WTC11 (cell line): ENCODE measurements around the gene HDGF. TPM values are rescaled to one million over a fixed set of nuclear protein-coding genes. Genes with fewer than 3 reads are reported as not detected.

ENCODE experiments used
- ATAC-seq: fragments of 200-7000 bp; cut with Tn5 transposase; 2 replicates; pipeline ENCODE4 v1.10.0; 2021; ENCODE audit warnings: mild to moderate bottlenecking, moderate library complexity
- CTCF ChIA-PET: fragments of 300-600 bp; sonication (Branson Sonifier 250); formaldehyde crosslinking; loops from one replicate; lab custom pipeline; 2021; ENCODE audit warnings: antibody characterized with exemption; lab: Charles Lee
- POLR2A ChIA-PET: fragments of 350-600 bp; sonication (Branson Sonifier 250); formaldehyde crosslinking; loops from one replicate; lab custom pipeline; 2021; ENCODE audit warnings: antibody characterized with exemption; lab: Charles Lee
- DNase-seq: peaks from one replicate; pipeline ENCODE4 v3.0.0; 2021; ENCODE audit warnings: low spot score
- H3K27ac Mint-ChIP-seq: 2 replicates; pipeline ENCODE4 v1.8.0; 2021; ENCODE audit warnings: mixed read lengths
- H3K27me3 Mint-ChIP-seq: 2 replicates; pipeline ENCODE4 v1.8.0; 2021; ENCODE audit warnings: low read depth, mild to moderate bottlenecking, moderate library complexity, mixed read lengths
- H3K36me3 Mint-ChIP-seq: 2 replicates; pipeline ENCODE4 v1.8.0; 2021; ENCODE audit warnings: mixed read lengths
- H3K4me1 Mint-ChIP-seq: 2 replicates; pipeline ENCODE4 v1.8.0; 2022; ENCODE audit warnings: mixed read lengths
- H3K4me3 Mint-ChIP-seq: 2 replicates; pipeline ENCODE4 v1.8.0; 2021; ENCODE audit warnings: mild to moderate bottlenecking, moderate library complexity, mixed read lengths
- H3K9me3 Mint-ChIP-seq: 2 replicates; pipeline ENCODE4 v1.8.0; 2021; ENCODE audit warnings: mixed read lengths
- CREM ChIP-seq: sonication (generic); formaldehyde crosslinking; IDR thresholded peaks from 2 replicates; pipeline ENCODE4 v1.8.1; 2022; ENCODE audit warnings: mild to moderate bottlenecking, missing genetic modification reagents, moderate library complexity
- ESRRA ChIP-seq: sonication (generic); formaldehyde crosslinking; IDR thresholded peaks from 2 replicates; pipeline ENCODE4 v1.8.1; 2022; ENCODE audit warnings: mild to moderate bottlenecking, missing genetic modification reagents, borderline replicate concordance
- FOXK1 ChIP-seq: sonication (generic); formaldehyde crosslinking; IDR thresholded peaks from 2 replicates; pipeline ENCODE4 v1.8.0; 2022; ENCODE audit warnings: mild to moderate bottlenecking, moderate library complexity, missing genetic modification reagents
- GABPB1 ChIP-seq: sonication (generic); formaldehyde crosslinking; IDR thresholded peaks from 2 replicates; pipeline ENCODE4 v1.8.1; 2023; ENCODE audit warnings: mild to moderate bottlenecking, missing genetic modification reagents
- NFATC4 ChIP-seq: fragments of 250-450 bp; sonication (Bioruptor Pico); IDR thresholded peaks from 2 replicates; pipeline ENCODE4 v1.9.0; 2021; ENCODE audit warnings: mild to moderate bottlenecking
- NFE2L1 ChIP-seq: sonication (generic); formaldehyde crosslinking; IDR thresholded peaks from 2 replicates; pipeline ENCODE4 v1.8.1; 2023; ENCODE audit warnings: missing genetic modification reagents
- OVOL2 ChIP-seq: fragments of 250-450 bp; sonication (Bioruptor Pico); IDR thresholded peaks from 2 replicates; pipeline ENCODE4 v1.9.0; 2021; ENCODE audit warnings: mild to moderate bottlenecking, borderline replicate concordance
- TEAD1 ChIP-seq: sonication (generic); formaldehyde crosslinking; IDR thresholded peaks from 2 replicates; pipeline ENCODE4 v1.8.0; 2022; ENCODE audit warnings: mild to moderate bottlenecking, missing genetic modification reagents
- TP53 ChIP-seq: sonication (generic); formaldehyde crosslinking; IDR thresholded peaks from 2 replicates; pipeline ENCODE4 v1.8.1; 2023; ENCODE audit warnings: mild to moderate bottlenecking, missing genetic modification reagents
- ZNF671 ChIP-seq: fragments of 250-450 bp; sonication (Bioruptor Pico); IDR thresholded peaks from 2 replicates; pipeline ENCODE4 v1.8.0; 2021; ENCODE audit warnings: mild to moderate bottlenecking
- total RNA-seq: library from RNA; stranded (reverse); gene quantifications from 3 replicates; pipeline ENCODE4 v1.2.3, GENCODE V29; 2021
- TF ChIP-seq, protein P1 (sequence below): sonication (generic); formaldehyde crosslinking; IDR thresholded peaks from 2 replicates; pipeline ENCODE4 v1.8.0; 2022; ENCODE audit warnings: mild to moderate bottlenecking, missing genetic modification reagents
- TF ChIP-seq, protein P2 (sequence below): sonication (generic); formaldehyde crosslinking; IDR thresholded peaks from 2 replicates; pipeline ENCODE4 v1.8.0; 2023; ENCODE audit warnings: mild to moderate bottlenecking, missing genetic modification reagents
- TF ChIP-seq, protein P3 (sequence below): fragments of 250-450 bp; sonication (Bioruptor Pico); IDR thresholded peaks from 2 replicates; pipeline ENCODE4 v1.9.0; 2021; ENCODE audit warnings: mild to moderate bottlenecking
- TF ChIP-seq, protein P4 (sequence below): sonication (generic); formaldehyde crosslinking; IDR thresholded peaks from 2 replicates; pipeline ENCODE4 v1.8.0; 2022; ENCODE audit warnings: mild to moderate bottlenecking, missing genetic modification reagents
- TF ChIP-seq, protein P5 (sequence below): sonication (generic); formaldehyde crosslinking; IDR thresholded peaks from 2 replicates; pipeline ENCODE4 v1.8.1; 2022; ENCODE audit warnings: mild to moderate bottlenecking, moderate library complexity, missing genetic modification reagents

Gene HDGF
- total RNA-seq, 1 experiment from 2014 or later: 339 TPM

DNA sequence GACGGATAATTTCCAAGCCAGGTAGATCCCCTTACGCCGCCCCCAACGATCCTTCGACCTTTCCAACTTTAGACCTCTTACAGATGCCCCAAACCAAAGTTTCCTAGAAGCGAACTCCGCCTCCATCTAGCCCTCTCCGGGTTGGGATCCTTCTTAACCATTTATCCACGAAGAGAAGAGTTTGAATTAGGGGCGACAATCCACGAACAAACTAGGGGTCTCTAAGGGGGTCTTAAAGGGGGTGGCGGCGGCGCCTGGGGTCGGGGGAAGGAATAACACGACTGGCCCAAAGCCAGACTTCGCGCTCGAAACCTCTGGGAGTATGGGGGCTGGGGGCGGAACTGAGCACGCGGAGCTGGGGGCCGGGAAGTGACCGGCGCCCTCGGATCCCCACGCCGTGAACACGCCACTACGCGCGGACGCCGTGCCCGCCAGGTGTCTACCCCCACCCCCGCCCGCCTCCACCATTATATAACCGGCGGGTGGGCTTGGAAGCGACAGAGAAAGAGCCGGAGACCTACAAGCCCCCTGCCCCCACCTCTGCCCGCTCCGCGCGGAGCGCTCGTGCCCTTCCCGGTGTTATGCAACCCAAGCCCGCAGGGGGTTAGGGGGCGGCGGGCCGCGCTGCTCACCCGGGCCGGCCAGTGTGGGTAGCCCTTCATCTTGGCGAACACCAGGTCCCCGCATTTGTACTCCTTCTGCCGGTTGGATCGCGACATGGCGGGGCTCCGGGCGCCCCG lies 594 bp downstream of the HDGF start (continued):
- TF ChIP-seq, protein P1, sequence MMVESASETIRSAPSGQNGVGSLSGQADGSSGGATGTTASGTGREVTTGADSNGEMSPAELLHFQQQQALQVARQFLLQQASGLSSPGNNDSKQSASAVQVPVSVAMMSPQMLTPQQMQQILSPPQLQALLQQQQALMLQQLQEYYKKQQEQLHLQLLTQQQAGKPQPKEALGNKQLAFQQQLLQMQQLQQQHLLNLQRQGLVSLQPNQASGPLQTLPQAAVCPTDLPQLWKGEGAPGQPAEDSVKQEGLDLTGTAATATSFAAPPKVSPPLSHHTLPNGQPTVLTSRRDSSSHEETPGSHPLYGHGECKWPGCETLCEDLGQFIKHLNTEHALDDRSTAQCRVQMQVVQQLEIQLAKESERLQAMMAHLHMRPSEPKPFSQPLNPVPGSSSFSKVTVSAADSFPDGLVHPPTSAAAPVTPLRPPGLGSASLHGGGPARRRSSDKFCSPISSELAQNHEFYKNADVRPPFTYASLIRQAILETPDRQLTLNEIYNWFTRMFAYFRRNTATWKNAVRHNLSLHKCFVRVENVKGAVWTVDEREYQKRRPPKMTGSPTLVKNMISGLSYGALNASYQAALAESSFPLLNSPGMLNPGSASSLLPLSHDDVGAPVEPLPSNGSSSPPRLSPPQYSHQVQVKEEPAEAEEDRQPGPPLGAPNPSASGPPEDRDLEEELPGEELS: peak; percentile 31; the same call in 1 of the 2 replicates
- TF ChIP-seq NFE2L1 (CRISPR knock-in tag) (no peak), TEAD1 (CRISPR knock-in tag) (no peak), TP53 (CRISPR knock-in tag) (peak; percentile 72; the same call in 1 of the 2 replicates), CREM (CRISPR knock-in tag) (no peak), ZNF671 (CRISPR knock-in tag) (no peak), ESRRA (peak; percentile 70; the same call in 1 of the 2 replicates), FOXK1 (no peak), OVOL2 (CRISPR knock-in tag) (no peak), GABPB1 (CRISPR knock-in tag) (no peak)
- TF ChIP-seq, protein P2, sequence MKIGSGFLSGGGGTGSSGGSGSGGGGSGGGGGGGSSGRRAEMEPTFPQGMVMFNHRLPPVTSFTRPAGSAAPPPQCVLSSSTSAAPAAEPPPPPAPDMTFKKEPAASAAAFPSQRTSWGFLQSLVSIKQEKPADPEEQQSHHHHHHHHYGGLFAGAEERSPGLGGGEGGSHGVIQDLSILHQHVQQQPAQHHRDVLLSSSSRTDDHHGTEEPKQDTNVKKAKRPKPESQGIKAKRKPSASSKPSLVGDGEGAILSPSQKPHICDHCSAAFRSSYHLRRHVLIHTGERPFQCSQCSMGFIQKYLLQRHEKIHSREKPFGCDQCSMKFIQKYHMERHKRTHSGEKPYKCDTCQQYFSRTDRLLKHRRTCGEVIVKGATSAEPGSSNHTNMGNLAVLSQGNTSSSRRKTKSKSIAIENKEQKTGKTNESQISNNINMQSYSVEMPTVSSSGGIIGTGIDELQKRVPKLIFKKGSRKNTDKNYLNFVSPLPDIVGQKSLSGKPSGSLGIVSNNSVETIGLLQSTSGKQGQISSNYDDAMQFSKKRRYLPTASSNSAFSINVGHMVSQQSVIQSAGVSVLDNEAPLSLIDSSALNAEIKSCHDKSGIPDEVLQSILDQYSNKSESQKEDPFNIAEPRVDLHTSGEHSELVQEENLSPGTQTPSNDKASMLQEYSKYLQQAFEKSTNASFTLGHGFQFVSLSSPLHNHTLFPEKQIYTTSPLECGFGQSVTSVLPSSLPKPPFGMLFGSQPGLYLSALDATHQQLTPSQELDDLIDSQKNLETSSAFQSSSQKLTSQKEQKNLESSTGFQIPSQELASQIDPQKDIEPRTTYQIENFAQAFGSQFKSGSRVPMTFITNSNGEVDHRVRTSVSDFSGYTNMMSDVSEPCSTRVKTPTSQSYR: 0 out of 2 replicates have a peak, but pooled peaks have one; percentile 34
- TF ChIP-seq, protein P3, sequence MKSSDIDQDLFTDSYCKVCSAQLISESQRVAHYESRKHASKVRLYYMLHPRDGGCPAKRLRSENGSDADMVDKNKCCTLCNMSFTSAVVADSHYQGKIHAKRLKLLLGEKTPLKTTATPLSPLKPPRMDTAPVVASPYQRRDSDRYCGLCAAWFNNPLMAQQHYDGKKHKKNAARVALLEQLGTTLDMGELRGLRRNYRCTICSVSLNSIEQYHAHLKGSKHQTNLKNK (CRISPR knock-in tag): no peak
- TF ChIP-seq, protein P4, sequence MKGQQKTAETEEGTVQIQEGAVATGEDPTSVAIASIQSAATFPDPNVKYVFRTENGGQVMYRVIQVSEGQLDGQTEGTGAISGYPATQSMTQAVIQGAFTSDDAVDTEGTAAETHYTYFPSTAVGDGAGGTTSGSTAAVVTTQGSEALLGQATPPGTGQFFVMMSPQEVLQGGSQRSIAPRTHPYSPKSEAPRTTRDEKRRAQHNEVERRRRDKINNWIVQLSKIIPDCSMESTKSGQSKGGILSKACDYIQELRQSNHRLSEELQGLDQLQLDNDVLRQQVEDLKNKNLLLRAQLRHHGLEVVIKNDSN (CRISPR knock-in tag): 0 out of 2 replicates have a peak, but pooled peaks have one; percentile 35
- TF ChIP-seq, protein P5, sequence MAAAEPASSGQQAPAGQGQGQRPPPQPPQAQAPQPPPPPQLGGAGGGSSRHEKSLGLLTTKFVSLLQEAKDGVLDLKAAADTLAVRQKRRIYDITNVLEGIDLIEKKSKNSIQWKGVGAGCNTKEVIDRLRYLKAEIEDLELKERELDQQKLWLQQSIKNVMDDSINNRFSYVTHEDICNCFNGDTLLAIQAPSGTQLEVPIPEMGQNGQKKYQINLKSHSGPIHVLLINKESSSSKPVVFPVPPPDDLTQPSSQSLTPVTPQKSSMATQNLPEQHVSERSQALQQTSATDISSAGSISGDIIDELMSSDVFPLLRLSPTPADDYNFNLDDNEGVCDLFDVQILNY (CRISPR knock-in tag): no peak
- TF ChIP-seq, all 79 proteins: peak for 6

DNA sequence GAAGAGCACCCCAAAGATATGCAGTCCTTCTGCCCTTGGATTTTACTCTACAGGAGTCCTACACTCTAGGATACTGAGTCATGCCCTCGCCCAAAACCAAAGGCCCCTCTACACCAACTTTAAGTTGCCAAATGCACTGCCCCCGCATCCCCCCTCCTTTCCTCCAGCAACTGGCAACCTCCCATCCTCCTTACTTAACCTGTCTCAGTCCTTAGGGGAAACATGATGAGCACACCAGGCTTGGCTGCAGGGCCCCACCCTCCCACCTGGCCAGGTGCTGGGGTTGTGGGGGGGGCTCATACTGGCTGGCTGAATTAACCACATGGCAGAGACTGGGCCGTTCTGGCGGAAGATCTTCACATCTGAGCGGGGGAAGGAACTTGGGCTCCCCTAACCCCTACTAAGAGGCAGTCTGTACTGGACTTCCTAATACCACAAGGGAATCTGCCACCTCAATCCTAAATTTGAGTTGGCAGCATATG lies 1.2 kb downstream of the HDGF start:
- no peak for ATAC-seq
- H3K4me3 Mint-ChIP-seq: peak overlapping the region; percentile 94
- DNase-seq: no peak
- H3K9me3 Mint-ChIP-seq: no peaks in the 10 kb centered on the region
- ChIA-PET CTCF (interaction anchor here (1.0 to 4.6 kb wide), 4 partner anchors 24 to 137 kb away, joined by 3 to 43 read pairs (median 24); partner anchors contain the start of gene NTRK1), POLR2A (interaction anchor here (2.3 kb wide), 2 partner anchors 9 to 22 kb away, joined by 14 to 36 read pairs; partner anchors contain the start of genes ISG20L2, METTL25B and MRPL24)
- peak overlapping the region; percentile 94 for H3K27ac Mint-ChIP-seq
- H3K36me3 Mint-ChIP-seq: peaks cover 6% of the 10 kb centered on the region; the same call in 1 of the 2 replicates
- H3K27me3 Mint-ChIP-seq: no peaks in the 10 kb centered on the region; the same call in 1 of the 2 replicates
- H3K4me1 Mint-ChIP-seq: peaks cover 57% of the 10 kb centered on the region
- TF ChIP-seq NFATC4 (CRISPR knock-in tag) (no peak), TEAD1 (CRISPR knock-in tag) (peak; percentile 25; the same call in 1 of the 2 replicates)
